HCT116 (cell line): ENCODE results near the gene EPS8.

Source experiments
- EZH2 ChIP-seq: fragments of 200-600 bp; sonication (generic); IDR thresholded peaks from 2 replicates; pipeline ENCODE4 v1.6.1; 2017; ENCODE audit warnings: antibody characterized with exemption, mixed run types
- JUND ChIP-seq: IDR thresholded peaks from 2 replicates; pipeline ENCODE4 v1.6.1; 2012
- POLR2A ChIP-seq: IDR thresholded peaks from 2 replicates; pipeline ENCODE4 v1.7.0; 2011; ENCODE audit warnings: borderline replicate concordance; ENCODE audit not compliant: insufficient read depth, insufficient read length; ENCODE audit errors: extremely low read depth
- POLR2AphosphoS5 ChIP-seq: IDR thresholded peaks from 2 replicates; pipeline ENCODE4 v1.6.1; 2011; ENCODE audit warnings: mild to moderate bottlenecking, low read depth, low read length, moderate library complexity
- YY1 ChIP-seq: IDR thresholded peaks from 2 replicates; pipeline ENCODE4 v1.6.1; 2011; ENCODE audit warnings: low read length, low read depth, moderate library complexity, mild to moderate bottlenecking; ENCODE audit not compliant: insufficient replicate concordance; ENCODE audit errors: extremely low read depth
- TF ChIP-seq, protein P1 (sequence below), 3 experiments: fragments of 200-600 bp in 1 of 3; sonication (generic) in 1 of 3; IDR thresholded peaks in 2 of 3; conservative IDR thresholded peaks in 1 of 3; 2 replicates each; pipeline ENCODE4 v1.5.1; 2012 to 2017; ENCODE audit warnings: low read depth in 2 of 3, low read length in 2 of 3, antibody characterized with exemption in 1 of 3, borderline replicate concordance in 1 of 3, control low read depth in 1 of 3, mild to moderate bottlenecking in 1 of 3, mixed read lengths in 1 of 3, mixed run types in 1 of 3, moderate library complexity in 1 of 3; ENCODE audit not compliant: insufficient read depth in 1 of 3
- TF ChIP-seq, protein P2 (sequence below): IDR thresholded peaks from 2 replicates; pipeline ENCODE4 v1.6.1; 2012

GRCh38 chr12:15601210-15601800 is 187.9 kb downstream of the EPS8 start:
- no peak for TF ChIP-seq POLR2A
- TF ChIP-seq, protein P1, sequence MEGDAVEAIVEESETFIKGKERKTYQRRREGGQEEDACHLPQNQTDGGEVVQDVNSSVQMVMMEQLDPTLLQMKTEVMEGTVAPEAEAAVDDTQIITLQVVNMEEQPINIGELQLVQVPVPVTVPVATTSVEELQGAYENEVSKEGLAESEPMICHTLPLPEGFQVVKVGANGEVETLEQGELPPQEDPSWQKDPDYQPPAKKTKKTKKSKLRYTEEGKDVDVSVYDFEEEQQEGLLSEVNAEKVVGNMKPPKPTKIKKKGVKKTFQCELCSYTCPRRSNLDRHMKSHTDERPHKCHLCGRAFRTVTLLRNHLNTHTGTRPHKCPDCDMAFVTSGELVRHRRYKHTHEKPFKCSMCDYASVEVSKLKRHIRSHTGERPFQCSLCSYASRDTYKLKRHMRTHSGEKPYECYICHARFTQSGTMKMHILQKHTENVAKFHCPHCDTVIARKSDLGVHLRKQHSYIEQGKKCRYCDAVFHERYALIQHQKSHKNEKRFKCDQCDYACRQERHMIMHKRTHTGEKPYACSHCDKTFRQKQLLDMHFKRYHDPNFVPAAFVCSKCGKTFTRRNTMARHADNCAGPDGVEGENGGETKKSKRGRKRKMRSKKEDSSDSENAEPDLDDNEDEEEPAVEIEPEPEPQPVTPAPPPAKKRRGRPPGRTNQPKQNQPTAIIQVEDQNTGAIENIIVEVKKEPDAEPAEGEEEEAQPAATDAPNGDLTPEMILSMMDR (IDR thresholded peaks at IDR 0.05 in 2 of 3, conservative IDR thresholded peaks at IDR 0.05 in 1 of 3; ENCODE audit: borderline replicate concordance in 1 of 3, insufficient read depth in 1 of 3, low read depth in 2 of 3, low read length in 2 of 3) = no peak
- no peak for TF ChIP-seq POLR2AphosphoS5
- no peak for TF ChIP-seq EZH2
- TF ChIP-seq, protein P2, sequence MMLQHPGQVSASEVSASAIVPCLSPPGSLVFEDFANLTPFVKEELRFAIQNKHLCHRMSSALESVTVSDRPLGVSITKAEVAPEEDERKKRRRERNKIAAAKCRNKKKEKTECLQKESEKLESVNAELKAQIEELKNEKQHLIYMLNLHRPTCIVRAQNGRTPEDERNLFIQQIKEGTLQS = no peak
- TF ChIP-seq YY1 = no peak
- TF ChIP-seq JUND = peak; percentile 18; the same call in 1 of the 2 replicates
